Hepatic stellate cell (primary cell): Measurements from ENCODE around the gene KLHL29.

Experiments
- DNase-seq: peaks from one replicate; pipeline ENCODE4 v3.0.0; 2011; ENCODE audit warnings: low spot score

The KLHL29 gene

GRCh38 chr2:23593752-23594459 is 208.9 kb downstream of the KLHL29 start:
- DNase-seq, result no peak

GRCh38 chr2:23594460-23594825 is 209.5 kb downstream of the KLHL29 start:
- no peak for DNase-seq

GRCh38 chr2:23595021-23595420 is 210.0 kb downstream of the KLHL29 start:
- no peak for DNase-seq

- peak; percentile 83 for DNase-seq
These were observed 210.7 kb downstream of the KLHL29 start for GRCh38 chr2:23595601-23596251.

- peak; percentile 57 for DNase-seq
These were observed 211.4 kb downstream of the KLHL29 start for GRCh38 chr2:23596316-23596885.

GRCh38 chr2:23597687-23598086 is 212.7 kb downstream of the KLHL29 start:
- DNase-seq, result no peak

- DNase-seq, result no peak
These were observed 214.0 kb downstream of the KLHL29 start for GRCh38 chr2:23599006-23599405.

GRCh38 chr2:23599667-23600066 is 214.7 kb downstream of the KLHL29 start:
- no peak for DNase-seq

- DNase-seq, result no peak
These were observed 215.4 kb downstream of the KLHL29 start for GRCh38 chr2:23600346-23600745.

GRCh38 chr2:23601301-23601965 is 216.5 kb downstream of the KLHL29 start:
- no peak for DNase-seq

GRCh38 chr2:23602116-23602515 is 217.1 kb downstream of the KLHL29 start:
- DNase-seq, result no peak

- DNase-seq, result no peak
These were observed 218.2 kb downstream of the KLHL29 start for GRCh38 chr2:23603156-23603555.

GRCh38 chr2:23603581-23603980 is 218.6 kb downstream of the KLHL29 start:
- DNase-seq, result no peak

GRCh38 chr2:23604731-23605130 is 219.8 kb downstream of the KLHL29 start:
- DNase-seq, result no peak

GRCh38 chr2:23605236-23605635 is 220.3 kb downstream of the KLHL29 start:
- DNase-seq, result no peak

GRCh38 chr2:23606196-23606595 is 221.2 kb downstream of the KLHL29 start:
- DNase-seq, result no peak

GRCh38 chr2:23606968-23607367 is 222.0 kb downstream of the KLHL29 start:
- DNase-seq, result peak; percentile 45

- no peak for DNase-seq
These were observed 222.9 kb downstream of the KLHL29 start for GRCh38 chr2:23607925-23608324.

GRCh38 chr2:23609254-23609653 is 224.3 kb downstream of the KLHL29 start:
- DNase-seq, result no peak

- no peak for DNase-seq
These were observed 226.9 kb downstream of the KLHL29 start for GRCh38 chr2:23611839-23612238.

- DNase-seq, result no peak
These were observed 229.7 kb downstream of the KLHL29 start for GRCh38 chr2:23614701-23615100.

- DNase-seq, result no peak
These were observed 230.4 kb downstream of the KLHL29 start for GRCh38 chr2:23615216-23616020.
